NOMO-1 (cell line): ENCODE data around the gene MMP1.

Source experiments
- DNase-seq, 2 experiments: peaks; one replicate each; lab custom pipeline; 2025; ENCODE audit not compliant: unreplicated experiment in 2 of 2; lab: John Stamatoyannopoulos, UW

Gene MMP1

GRCh38 chr11:102798012-102798746, at the start of gene MMP1:
Gene MMP1 (minus strand): TSS chr11:102798160. CDS start chr11:102798092, 68 bp downstream.
- DNase-seq, result no peak

DNA sequence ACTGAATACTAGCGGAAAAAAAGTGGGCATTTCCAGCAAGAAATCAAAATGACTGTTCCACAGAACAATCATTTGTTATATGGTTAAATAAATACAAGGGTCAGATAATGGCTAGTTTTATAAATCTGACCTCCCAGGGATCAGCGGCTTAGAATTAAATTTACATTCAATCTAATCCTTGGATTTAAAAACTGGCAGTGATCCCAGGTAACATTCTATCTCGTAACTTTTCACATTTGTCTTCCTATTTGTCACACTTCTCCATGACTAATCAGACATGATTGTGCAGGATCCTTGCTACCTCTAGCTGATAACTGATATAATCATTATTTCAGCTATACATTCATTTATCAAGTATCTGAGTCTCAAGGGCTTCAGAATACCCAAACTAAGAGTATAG, 48.3 kb upstream of the MMP1 start:
- DNase-seq, result no peak

GRCh38 chr11:102843489-102843888, 45.5 kb upstream of the MMP1 start, which contains the start of gene MMP3:
Gene MMP3 (minus strand): TSS chr11:102843609. CDS start chr11:102843546, 63 bp downstream.
- DNase-seq, result no peak

DNA sequence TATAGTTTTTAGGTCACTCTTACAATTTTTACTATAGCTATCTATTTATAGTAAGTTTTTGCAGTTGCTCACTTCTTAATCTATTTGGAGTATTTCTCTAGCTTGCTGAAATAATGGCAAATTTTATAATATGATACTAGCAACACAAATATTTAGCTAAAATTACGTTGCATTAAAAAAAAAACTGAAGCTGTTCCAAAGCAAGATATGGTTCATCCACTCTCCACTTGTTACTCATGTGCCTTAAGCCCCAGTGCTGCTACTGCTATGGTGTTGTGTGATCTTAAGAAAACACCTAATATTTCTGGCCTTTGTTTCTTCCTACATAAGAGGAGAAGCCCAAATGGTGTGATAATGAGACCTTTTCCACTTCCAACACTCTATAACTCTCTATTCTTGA, 45.0 kb upstream of the MMP1 start:
- DNase-seq, result no peak

DNA sequence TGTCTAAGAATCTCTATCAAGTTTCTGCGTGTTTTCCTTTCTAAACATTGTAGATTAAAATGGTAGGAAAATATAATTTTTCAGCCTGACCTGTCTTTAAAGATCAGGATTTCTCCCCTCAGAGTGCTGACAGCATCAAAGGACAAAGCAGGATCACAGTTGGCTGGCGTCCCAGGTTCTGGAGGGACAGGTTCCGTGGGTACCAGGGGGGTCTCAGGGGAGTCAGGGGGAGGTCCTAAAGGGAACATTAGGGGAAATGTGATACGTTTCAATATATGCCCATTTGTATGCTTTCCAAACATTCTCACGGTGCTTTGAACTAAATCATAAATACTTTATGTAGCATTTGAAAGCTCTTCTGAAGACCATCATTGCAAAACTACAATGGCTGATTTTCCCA, 42.1 kb upstream of the MMP1 start:
- DNase-seq, result no peak

DNA sequence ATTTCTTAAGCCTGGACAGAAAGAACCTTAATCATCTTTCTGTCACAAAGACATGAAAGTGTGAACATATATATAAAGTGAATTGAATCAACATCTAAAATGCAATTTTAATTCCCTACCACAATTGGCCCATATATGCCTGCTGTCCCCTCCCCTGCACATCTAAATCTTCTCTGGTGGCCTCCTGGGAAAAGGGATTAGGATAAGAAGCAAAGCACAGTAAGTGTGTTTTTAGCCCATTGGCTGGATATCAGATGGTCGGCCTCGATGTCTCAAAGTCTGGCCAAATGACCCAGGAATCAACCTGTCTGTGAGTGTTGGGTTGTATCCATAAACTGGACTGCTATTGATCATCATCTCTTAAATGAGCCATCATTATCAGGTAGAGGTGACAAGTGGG, 39.7 kb upstream of the MMP1 start:
- no peak for DNase-seq

DNA sequence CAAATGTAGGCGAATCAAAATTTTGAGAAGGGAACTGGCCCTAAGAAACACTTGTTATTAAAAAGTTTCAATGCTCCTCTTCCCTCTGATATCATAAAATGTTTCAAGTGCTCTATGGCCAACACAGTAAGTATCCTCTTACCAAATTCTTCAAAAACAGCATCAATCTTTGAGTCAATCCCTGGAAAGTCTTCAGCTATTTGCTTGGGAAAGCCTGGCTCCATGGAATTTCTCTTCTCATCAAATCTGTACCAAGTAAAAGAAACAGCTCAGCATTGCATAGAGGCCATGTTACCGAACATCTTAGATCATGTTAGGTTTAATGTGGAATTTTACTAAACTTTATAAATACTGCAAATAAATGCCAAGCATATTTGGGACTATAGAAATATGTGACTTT, 39.2 kb upstream of the MMP1 start:
- DNase-seq, result no peak

- DNase-seq, result no peak
These were observed 38.4 kb upstream of the MMP1 start for GRCh38 chr11:102836290-102836875.

GRCh38 chr11:102833731-102834130, 35.8 kb upstream of the MMP1 start:
- no peak for DNase-seq

- no peak for DNase-seq
These were observed 34.7 kb upstream of the MMP1 start for GRCh38 chr11:102832612-102833011.

GRCh38 chr11:102831489-102832440, 33.8 kb upstream of the MMP1 start:
- peak; percentile 14 to 31 for DNase-seq

- no peak for DNase-seq
These were observed 33.1 kb upstream of the MMP1 start for GRCh38 chr11:102831128-102831488.

DNA sequence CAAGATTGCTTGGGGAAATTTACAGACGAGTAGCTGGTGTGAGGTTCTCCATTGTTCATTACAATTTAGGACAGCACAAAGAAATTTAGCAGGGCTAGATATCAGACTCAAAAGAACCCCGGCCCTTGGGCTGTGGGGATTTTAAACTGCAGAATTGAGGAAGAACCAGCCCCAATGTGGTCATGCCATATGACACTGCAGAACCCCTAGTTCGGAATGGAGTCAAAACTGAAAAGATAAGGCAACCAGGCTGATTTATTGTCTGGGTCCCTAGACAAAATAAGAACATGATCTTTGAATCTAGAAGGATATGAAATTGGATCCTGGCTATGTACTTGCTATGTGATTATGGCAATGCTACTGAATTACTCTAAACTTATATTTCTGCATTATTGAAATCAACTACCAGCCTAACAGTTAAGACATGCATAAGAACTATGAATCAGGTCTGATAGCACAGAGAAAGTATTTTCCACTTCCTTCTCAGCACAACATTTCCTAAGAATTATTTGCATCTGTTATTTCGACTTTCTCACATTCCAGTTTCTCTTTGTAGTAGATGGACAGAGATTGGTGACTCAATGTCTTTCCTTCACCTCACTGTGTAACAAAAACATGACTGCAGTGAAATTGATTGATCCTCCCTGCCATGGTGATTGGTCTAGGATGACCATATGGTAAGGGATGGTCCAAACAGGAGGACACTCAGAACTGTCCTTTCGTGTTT, 32.2 kb upstream of the MMP1 start:
- DNase-seq, result no peak

- no peak for DNase-seq
These were observed 31.5 kb upstream of the MMP1 start for GRCh38 chr11:102829316-102830000.

DNA sequence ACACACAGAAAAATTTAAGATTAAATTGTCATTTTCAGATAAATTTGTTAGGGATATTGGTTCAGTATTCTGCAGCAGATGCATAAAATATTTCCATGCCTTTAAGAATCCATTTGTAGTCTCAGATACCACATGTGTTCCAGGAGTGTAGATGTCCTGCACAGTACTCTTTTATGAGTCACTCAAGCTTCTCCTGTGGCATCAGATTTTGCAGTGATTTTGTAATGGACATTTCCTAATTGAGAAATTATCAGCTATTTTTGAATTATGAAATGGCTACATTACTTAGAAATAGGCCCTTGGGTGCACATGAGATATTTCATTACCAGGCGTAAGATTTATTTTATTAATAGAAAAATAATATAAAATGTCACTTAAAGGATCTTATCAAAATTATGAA, 26.6 kb upstream of the MMP1 start:
- no peak for DNase-seq

DNA sequence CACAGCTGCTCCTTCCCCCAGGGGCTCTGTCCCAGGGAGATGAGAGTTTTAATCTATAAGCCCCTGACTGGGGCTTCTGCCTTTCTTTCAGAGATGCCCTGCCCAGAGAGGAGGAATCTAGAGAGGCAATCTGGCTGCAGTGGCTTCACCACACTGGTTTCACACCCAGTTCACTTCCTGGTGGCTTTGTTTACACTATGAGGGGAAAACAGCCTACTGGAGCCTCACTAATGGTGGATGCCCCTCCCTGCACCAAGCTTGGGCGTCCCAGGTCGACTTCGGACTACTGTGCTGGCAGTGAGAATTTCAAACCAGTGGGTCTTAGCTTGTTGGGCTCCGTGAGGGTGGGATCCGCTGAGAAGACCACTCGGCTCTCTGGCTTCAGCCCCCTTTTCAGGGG, 21.5 kb upstream of the MMP1 start:
- no peak for DNase-seq

DNA sequence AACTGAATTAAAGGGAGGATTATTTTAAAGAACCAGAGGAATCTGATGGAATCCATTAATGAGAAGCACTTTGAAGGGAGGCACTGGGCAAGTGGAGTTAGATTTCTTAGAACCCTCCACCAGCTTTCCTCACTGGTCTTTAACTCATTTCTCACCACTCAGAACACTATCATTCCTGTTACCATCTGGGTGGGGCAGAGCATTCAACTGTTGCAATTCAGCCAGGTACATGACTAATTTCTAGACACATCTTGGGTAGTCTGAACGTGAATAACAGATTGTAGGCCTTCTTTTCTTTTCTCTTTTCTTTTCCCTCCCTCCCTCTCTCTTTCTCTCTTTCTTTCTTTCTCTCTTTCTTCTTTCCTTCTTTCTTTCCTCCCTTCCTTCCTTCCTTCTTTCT, 15.5 kb upstream of the MMP1 start:
- DNase-seq, result no peak

DNA sequence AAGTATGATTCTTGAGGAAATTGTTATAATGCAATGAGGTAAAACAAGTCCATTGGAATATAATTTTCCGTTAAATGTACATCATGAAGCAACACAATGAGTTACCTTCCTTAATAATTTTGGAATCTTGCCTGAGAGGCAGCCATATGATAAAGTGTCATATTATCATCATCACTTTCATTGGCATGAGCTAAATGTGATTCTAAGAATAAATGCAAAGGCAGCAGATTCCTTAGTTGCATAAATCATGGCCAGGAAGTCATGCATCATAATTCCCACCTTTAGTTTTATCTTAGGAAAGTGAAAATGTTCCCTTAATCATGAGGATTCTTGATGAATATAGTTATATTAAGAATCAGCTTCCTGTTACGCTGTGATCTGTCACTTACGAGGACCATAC, 14.2 kb upstream of the MMP1 start:
- DNase-seq, result no peak

- no peak for DNase-seq
These were observed 13.1 kb upstream of the MMP1 start for GRCh38 chr11:102810950-102811660.

DNA sequence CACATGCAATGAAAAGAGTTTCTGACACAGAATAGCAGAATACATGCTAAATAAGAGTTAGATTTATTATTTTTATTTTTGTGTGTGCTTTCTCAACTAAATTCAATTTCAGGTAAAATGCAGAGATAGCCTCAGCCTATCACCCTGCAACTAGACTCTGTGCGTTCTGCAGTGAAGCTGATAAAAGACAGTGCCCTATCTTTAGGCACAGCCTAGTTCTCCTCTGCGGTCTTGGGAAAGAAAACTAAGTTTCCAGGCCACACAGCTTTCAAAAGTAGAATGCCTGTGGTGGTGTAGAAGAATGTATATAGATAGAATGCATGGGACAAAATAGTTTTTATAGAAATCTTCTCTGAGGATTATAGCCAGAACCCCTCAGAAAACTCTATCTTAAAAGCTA, 12.0 kb upstream of the MMP1 start:
- no peak for DNase-seq
